ENCODE measurements around the gene SCART1. TPM values are rescaled to one million over a fixed set of nuclear protein-coding genes. Genes with fewer than 3 reads are reported as not detected.
"Not testable (repeated sequence)": the region's sequence is repeated elsewhere in the genome, so short reads cannot be mapped to it uniquely, and the experiment has no call there.

SCART1 gene
- total RNA-seq, 1 donor from 2014 or later, result 0.36 TPM

GRCh38 chr10:133439517-133440461 lies 14.0 kb upstream of the SCART1 start:
- peaks cover 8% of the 10 kb centered on the region for H3K36me3 Mint-ChIP-seq (ENCODE audit: low read depth, unreplicated experiment)
- no peaks in the 10 kb centered on the region for H3K4me1 Mint-ChIP-seq (ENCODE audit: unreplicated experiment)
- H3K27me3 Mint-ChIP-seq (ENCODE audit: unreplicated experiment), result peaks cover 16% of the 10 kb centered on the region
- TF ChIP-seq, protein P1, sequence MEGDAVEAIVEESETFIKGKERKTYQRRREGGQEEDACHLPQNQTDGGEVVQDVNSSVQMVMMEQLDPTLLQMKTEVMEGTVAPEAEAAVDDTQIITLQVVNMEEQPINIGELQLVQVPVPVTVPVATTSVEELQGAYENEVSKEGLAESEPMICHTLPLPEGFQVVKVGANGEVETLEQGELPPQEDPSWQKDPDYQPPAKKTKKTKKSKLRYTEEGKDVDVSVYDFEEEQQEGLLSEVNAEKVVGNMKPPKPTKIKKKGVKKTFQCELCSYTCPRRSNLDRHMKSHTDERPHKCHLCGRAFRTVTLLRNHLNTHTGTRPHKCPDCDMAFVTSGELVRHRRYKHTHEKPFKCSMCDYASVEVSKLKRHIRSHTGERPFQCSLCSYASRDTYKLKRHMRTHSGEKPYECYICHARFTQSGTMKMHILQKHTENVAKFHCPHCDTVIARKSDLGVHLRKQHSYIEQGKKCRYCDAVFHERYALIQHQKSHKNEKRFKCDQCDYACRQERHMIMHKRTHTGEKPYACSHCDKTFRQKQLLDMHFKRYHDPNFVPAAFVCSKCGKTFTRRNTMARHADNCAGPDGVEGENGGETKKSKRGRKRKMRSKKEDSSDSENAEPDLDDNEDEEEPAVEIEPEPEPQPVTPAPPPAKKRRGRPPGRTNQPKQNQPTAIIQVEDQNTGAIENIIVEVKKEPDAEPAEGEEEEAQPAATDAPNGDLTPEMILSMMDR (IDR thresholded peaks at IDR 0.05; ENCODE audit: unreplicated experiment), result no peak
- H3K27ac Mint-ChIP-seq (ENCODE audit: unreplicated experiment), result no peak overlapping the region
- peaks cover 6% of the 10 kb centered on the region for H3K9me3 Mint-ChIP-seq (ENCODE audit: unreplicated experiment)
- DNase-seq (ENCODE audit: low spot score), result no peak
- H3K4me3 Mint-ChIP-seq (ENCODE audit: unreplicated experiment), result no peak overlapping the region

DNA sequence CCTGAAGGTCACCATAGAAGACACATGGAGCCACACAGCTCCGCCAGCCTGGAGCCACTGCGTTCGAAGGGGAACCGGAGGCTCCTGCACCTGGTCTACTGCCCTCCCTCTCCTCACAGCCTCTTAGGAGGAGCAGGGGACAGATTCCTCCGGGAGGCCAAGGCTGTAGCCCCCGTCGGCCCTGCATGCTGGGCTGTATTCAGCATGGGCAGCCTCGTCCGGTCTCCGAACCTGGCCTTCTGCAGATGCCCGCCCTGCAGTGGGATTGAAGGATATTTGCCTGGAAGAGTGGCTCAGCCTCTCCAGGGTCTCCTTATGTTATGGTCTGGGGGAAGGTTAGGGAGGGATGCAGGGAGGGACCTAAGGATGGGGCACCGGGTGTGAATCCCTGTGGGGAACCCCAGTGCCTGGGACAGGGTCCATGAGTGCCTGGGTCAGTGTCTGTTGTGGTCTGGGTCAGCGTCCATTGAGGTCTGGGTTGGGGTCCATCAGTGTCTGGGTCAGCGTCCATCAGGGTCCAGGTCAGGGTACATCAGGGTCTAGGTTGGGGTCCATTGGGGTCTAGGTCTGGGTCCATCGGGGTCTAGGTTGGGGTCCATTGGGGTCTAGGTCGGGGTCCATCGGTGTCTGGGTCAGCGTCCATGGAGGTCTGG lies 13.0 kb upstream of the SCART1 start:
- H3K4me1 Mint-ChIP-seq (ENCODE audit: unreplicated experiment), result no peaks in the 10 kb centered on the region
- H3K27ac Mint-ChIP-seq (ENCODE audit: unreplicated experiment), result no peak overlapping the region
- no peak for DNase-seq (ENCODE audit: low spot score)
- TF ChIP-seq, protein P1 (IDR thresholded peaks at IDR 0.05; ENCODE audit: unreplicated experiment), result no peak
- H3K4me3 Mint-ChIP-seq (ENCODE audit: unreplicated experiment), result no peak overlapping the region
- peaks cover 8% of the 10 kb centered on the region for H3K36me3 Mint-ChIP-seq (ENCODE audit: low read depth, unreplicated experiment)
- H3K27me3 Mint-ChIP-seq (ENCODE audit: unreplicated experiment), result peaks cover 20% of the 10 kb centered on the region
- peaks cover 10% of the 10 kb centered on the region for H3K9me3 Mint-ChIP-seq (ENCODE audit: unreplicated experiment)

DNA sequence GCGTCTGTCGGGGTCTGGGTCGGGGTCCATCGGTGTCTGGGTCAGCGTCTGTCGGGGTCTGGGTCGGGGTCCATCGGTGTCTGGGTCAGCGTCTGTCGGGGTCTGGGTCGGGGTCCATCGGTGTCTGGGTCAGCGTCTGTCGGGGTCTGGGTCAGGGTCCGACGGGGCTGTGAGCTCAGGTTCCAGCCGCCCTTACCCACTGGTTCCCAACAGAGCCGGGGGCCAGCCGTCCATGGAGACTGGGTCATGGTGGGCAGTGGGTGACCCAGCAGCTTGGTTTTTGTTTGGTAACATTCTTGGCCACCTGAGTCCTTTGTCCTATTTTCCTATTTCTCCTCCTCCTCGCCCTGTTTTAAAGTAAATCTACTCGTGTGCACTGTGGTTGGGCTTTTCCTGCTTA lies 12.4 kb upstream of the SCART1 start:
- not testable (repeated sequence) for H3K4me1 Mint-ChIP-seq (ENCODE audit: unreplicated experiment); H3K36me3 Mint-ChIP-seq (ENCODE audit: low read depth, unreplicated experiment); H3K27ac Mint-ChIP-seq (ENCODE audit: unreplicated experiment); DNase-seq (ENCODE audit: low spot score); H3K4me3 Mint-ChIP-seq (ENCODE audit: unreplicated experiment); H3K9me3 Mint-ChIP-seq (ENCODE audit: unreplicated experiment)
- peaks cover 20% of the 10 kb centered on the region for H3K27me3 Mint-ChIP-seq (ENCODE audit: unreplicated experiment)

DNA sequence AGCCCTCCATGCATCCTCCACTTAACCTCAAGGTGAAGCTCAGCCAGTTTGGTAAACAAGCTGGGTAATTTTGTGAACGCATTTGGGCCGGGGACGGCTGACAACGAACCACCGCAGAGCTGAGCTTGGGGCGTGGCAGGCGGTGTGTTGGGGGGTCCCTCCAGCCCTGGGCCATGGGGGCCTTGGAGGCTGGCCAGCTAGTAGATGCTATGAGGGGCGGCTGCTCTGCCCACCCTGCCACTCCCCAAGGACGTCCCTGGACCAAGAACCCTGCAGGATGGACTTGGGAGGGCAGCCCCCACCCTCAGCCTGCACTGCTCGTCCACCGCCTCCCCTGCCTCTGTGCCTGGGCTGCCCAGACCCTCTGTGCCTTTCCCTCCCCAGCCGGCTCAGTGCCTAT lies 12.0 kb upstream of the SCART1 start:
- Mint-ChIP-seq H3K4me3 (ENCODE audit: unreplicated experiment) (no peak overlapping the region), H3K9me3 (ENCODE audit: unreplicated experiment) (peaks cover 13% of the 10 kb centered on the region), H3K36me3 (ENCODE audit: low read depth, unreplicated experiment) (peaks cover 11% of the 10 kb centered on the region)

GRCh38 chr10:133442191-133442966 lies 11.4 kb upstream of the SCART1 start:
- Mint-ChIP-seq H3K27me3 (ENCODE audit: unreplicated experiment) (peaks cover 21% of the 10 kb centered on the region), H3K36me3 (ENCODE audit: low read depth, unreplicated experiment) (peaks cover 9% of the 10 kb centered on the region), H3K4me1 (ENCODE audit: unreplicated experiment) (no peaks in the 10 kb centered on the region), H3K4me3 (ENCODE audit: unreplicated experiment) (peak overlapping the region; percentile 37), H3K9me3 (ENCODE audit: unreplicated experiment) (peaks cover 15% of the 10 kb centered on the region), H3K27ac (ENCODE audit: unreplicated experiment) (no peak overlapping the region)
- TF ChIP-seq, protein P1 (IDR thresholded peaks at IDR 0.05; ENCODE audit: unreplicated experiment), result no peak
- no peak for DNase-seq (ENCODE audit: low spot score)

More for the DNA sequence above, 12.0 kb upstream of the SCART1 start:
- no peak for DNase-seq (ENCODE audit: low spot score)
- Mint-ChIP-seq H3K4me1 (ENCODE audit: unreplicated experiment) (no peaks in the 10 kb centered on the region), H3K27me3 (ENCODE audit: unreplicated experiment) (peaks cover 21% of the 10 kb centered on the region), H3K27ac (ENCODE audit: unreplicated experiment) (no peak overlapping the region)
- TF ChIP-seq, protein P1 (IDR thresholded peaks at IDR 0.05; ENCODE audit: unreplicated experiment), result no peak
